SK-N-SH treated with all-trans-retinoic acid at 6 μM for 48 hours (cell line): Measurements from ENCODE around the gene RASA1.

Source experiments
- ARNTL ChIP-seq: fragments of 450-650 bp; formaldehyde crosslinking; IDR thresholded peaks from 2 replicates; pipeline ENCODE4 v1.5.0; 2020; ENCODE audit warnings: low read depth, mild to moderate bottlenecking, moderate library complexity, borderline replicate concordance
- BACH2 ChIP-seq: fragments of 250-450 bp; sonication (Bioruptor Pico); IDR thresholded peaks from 2 replicates; pipeline ENCODE4 v1.9.0; 2021; ENCODE audit warnings: mild to moderate bottlenecking, borderline replicate concordance
- CREB5 ChIP-seq: fragments of 250-450 bp; sonication (Bioruptor Pico); IDR thresholded peaks from 2 replicates; pipeline ENCODE4 v1.5.1; 2020; ENCODE audit warnings: low read depth, mild to moderate bottlenecking, moderate library complexity
- CSRNP3 ChIP-seq: fragments of 250-450 bp; sonication (Bioruptor Pico); IDR thresholded peaks from 2 replicates; pipeline ENCODE4 v1.5.1; 2021; ENCODE audit warnings: mild to moderate bottlenecking, moderate library complexity
- ESRRG ChIP-seq: fragments of 250-450 bp; sonication (Bioruptor Pico); IDR thresholded peaks from 2 replicates; pipeline ENCODE4 v1.6.1; 2021; ENCODE audit warnings: mild to moderate bottlenecking
- ISL1 ChIP-seq: fragments of 250-450 bp; sonication (Bioruptor Pico); IDR thresholded peaks from 2 replicates; pipeline ENCODE4 v2.1.2; 2022; ENCODE audit warnings: mild to moderate bottlenecking, moderate library complexity
- OSR1 ChIP-seq: fragments of 250-450 bp; sonication (Bioruptor Pico); IDR thresholded peaks from 2 replicates; pipeline ENCODE4 v1.8.0; 2022; ENCODE audit warnings: moderate library complexity, mild to moderate bottlenecking, inconsistent platforms
- PPARA ChIP-seq: fragments of 250-450 bp; sonication (Bioruptor Pico); IDR thresholded peaks from 2 replicates; pipeline ENCODE4 v1.5.0; 2020; ENCODE audit warnings: mild to moderate bottlenecking, borderline replicate concordance
- RARB ChIP-seq: fragments of 250-450 bp; sonication (Bioruptor Pico); IDR thresholded peaks from 2 replicates; pipeline ENCODE4 v1.8.0; 2021; ENCODE audit warnings: mild to moderate bottlenecking, moderate library complexity
- SNAI2 ChIP-seq: fragments of 250-450 bp; sonication (Bioruptor Pico); IDR thresholded peaks from 2 replicates; pipeline ENCODE4 v1.5.0; 2020; ENCODE audit warnings: mild to moderate bottlenecking, moderate library complexity
- TSHZ2 ChIP-seq: fragments of 250-450 bp; sonication (Bioruptor Pico); IDR thresholded peaks from 2 replicates; pipeline ENCODE4 v1.5.0; 2020; ENCODE audit warnings: mild to moderate bottlenecking, moderate library complexity
- ZFP30 ChIP-seq: fragments of 450-650 bp; formaldehyde crosslinking; IDR thresholded peaks from 2 replicates; pipeline ENCODE4 v1.5.0; 2022; ENCODE audit warnings: mild to moderate bottlenecking, moderate library complexity
- ZNF70 ChIP-seq: fragments of 450-650 bp; formaldehyde crosslinking; IDR thresholded peaks from 2 replicates; pipeline ENCODE4 v1.5.0; 2020; ENCODE audit warnings: mild to moderate bottlenecking, moderate library complexity
- ZNF8 ChIP-seq: fragments of 450-650 bp; formaldehyde crosslinking; IDR thresholded peaks from 2 replicates; pipeline ENCODE4 v1.5.0; 2020; ENCODE audit warnings: mild to moderate bottlenecking, moderate library complexity

GRCh38 chr5:87277279-87277835, 9.7 kb downstream of the RASA1 start:
- TF ChIP-seq PPARA (CRISPR knock-in tag): no peak
- no peak for TF ChIP-seq CSRNP3
- no peak for TF ChIP-seq ESRRG (CRISPR knock-in tag)
- TF ChIP-seq TSHZ2 (CRISPR knock-in tag): no peak
- no peak for TF ChIP-seq ARNTL (CRISPR knock-in tag)
- TF ChIP-seq CREB5 (CRISPR knock-in tag): no peak
- TF ChIP-seq ISL1 (CRISPR knock-in tag): no peak
- no peak for TF ChIP-seq ZFP30 (CRISPR knock-in tag)
- no peak for TF ChIP-seq ZNF70 (CRISPR knock-in tag)
- no peak for TF ChIP-seq RARB (CRISPR knock-in tag)
- no peak for TF ChIP-seq BACH2
- TF ChIP-seq ZNF8 (CRISPR knock-in tag): no peak
- no peak for TF ChIP-seq SNAI2 (CRISPR knock-in tag)
- TF ChIP-seq OSR1 (CRISPR knock-in tag): no peak
